ENCODE data around the gene CACNA1C.
A peak's percentile ranks its signal among the peaks of the same experiment; 100 is the strongest.

Gene CACNA1C

DNA sequence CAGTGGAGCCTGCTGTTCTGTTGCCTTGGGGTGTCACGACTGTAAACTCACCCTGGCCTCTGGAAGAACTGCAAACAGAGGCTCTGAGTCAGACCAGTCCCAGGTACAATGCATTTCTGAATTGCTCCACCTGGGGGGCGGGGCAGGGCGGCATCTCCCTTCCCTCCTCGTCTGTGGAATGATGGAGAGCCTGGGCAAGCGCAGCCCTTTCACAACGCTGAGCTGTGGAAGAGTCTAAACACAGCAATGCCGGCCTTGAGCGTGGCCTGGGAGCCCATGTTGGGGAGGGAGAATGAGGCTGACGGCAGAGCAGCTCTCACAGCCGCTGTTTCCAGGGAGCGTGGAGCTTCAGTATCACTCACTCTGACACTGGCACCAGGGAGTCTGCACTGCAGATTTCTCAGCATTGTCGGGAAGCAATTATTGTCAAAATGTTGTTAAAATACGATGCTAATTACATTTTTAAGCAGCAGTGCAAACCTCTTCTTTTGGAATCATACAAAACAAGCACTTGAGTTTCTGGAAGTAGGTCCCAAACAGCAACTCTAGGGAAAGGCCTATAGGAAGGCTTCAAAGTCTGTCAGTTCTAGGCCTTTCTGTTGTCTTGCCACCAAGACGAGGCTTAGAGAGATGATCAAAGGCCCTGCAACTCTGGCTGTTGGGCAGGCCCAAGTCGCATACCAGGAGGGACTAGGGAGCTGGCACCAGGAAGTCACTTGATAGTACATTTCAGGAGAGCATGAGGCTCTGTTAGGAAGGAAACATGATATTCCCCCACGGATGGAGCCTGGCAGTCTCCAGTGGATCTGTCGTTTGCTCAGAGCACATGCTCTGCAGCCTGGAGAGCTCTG lies 498.0 kb downstream of the CACNA1C start:
- TF ChIP-seq, protein P1, sequence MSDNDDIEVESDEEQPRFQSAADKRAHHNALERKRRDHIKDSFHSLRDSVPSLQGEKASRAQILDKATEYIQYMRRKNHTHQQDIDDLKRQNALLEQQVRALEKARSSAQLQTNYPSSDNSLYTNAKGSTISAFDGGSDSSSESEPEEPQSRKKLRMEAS (IDR thresholded peaks at IDR 0.05; ENCODE audit: low read depth, low read length), result no peak
- TF ChIP-seq, protein P2, sequence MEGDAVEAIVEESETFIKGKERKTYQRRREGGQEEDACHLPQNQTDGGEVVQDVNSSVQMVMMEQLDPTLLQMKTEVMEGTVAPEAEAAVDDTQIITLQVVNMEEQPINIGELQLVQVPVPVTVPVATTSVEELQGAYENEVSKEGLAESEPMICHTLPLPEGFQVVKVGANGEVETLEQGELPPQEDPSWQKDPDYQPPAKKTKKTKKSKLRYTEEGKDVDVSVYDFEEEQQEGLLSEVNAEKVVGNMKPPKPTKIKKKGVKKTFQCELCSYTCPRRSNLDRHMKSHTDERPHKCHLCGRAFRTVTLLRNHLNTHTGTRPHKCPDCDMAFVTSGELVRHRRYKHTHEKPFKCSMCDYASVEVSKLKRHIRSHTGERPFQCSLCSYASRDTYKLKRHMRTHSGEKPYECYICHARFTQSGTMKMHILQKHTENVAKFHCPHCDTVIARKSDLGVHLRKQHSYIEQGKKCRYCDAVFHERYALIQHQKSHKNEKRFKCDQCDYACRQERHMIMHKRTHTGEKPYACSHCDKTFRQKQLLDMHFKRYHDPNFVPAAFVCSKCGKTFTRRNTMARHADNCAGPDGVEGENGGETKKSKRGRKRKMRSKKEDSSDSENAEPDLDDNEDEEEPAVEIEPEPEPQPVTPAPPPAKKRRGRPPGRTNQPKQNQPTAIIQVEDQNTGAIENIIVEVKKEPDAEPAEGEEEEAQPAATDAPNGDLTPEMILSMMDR (IDR thresholded peaks at IDR 0.05; ENCODE audit: low read depth, low read length), result no peak
- TF ChIP-seq POLR2A (IDR thresholded peaks at IDR 0.05; ENCODE audit: extremely low read depth, insufficient read length), result no peak
- no peak for TF ChIP-seq MYC (IDR thresholded peaks at IDR 0.05; ENCODE audit: low read depth, low read length)
- no peak overlapping the region for H3K4me3 ChIP-seq (ENCODE audit: low read depth, low read length)
- no peak for DNase-seq (ENCODE audit: low read depth)

DNA sequence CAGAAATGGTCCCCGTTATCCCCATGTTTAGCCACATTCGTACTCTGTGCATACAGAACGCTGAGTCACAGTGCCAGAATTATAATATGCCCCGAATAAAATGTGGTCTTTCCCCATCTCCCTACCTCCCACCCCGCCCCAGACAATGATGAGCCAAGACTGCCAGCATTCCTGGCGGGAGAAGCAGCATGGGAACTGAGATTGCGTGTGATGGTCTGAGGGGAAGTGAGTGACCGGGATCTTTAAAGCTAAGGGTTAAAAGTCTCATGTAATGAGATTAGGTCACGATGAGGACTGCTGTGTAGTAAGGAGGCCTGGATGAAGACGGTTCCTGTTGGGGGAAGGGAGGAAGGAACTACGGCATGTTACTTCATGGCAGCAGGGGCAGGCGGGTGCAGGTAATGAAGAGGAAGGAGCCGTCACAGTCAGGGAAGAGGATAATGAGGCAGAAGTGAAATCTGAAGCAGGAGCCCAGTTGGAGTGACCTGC lies 498.7 kb downstream of the CACNA1C start:
- peak; percentile 11 for DNase-seq (ENCODE audit: low read depth)
- TF ChIP-seq, protein P2 (IDR thresholded peaks at IDR 0.05; ENCODE audit: low read depth, low read length), result no peak
- TF ChIP-seq, protein P1 (IDR thresholded peaks at IDR 0.05; ENCODE audit: low read depth, low read length), result no peak
- TF ChIP-seq POLR2A (IDR thresholded peaks at IDR 0.05; ENCODE audit: extremely low read depth, insufficient read length), result no peak
- TF ChIP-seq MYC (IDR thresholded peaks at IDR 0.05; ENCODE audit: low read depth, low read length), result no peak
- no peak overlapping the region for H3K4me3 ChIP-seq (ENCODE audit: low read depth, low read length)

- TF ChIP-seq POLR2A (IDR thresholded peaks at IDR 0.05; ENCODE audit: extremely low read depth, insufficient read length), result no peak
- TF ChIP-seq, protein P1 (IDR thresholded peaks at IDR 0.05; ENCODE audit: low read depth, low read length), result no peak
- no peak for TF ChIP-seq MYC (IDR thresholded peaks at IDR 0.05; ENCODE audit: low read depth, low read length)
- TF ChIP-seq, protein P2 (IDR thresholded peaks at IDR 0.05; ENCODE audit: low read depth, low read length), result no peak
- no peak overlapping the region for H3K4me3 ChIP-seq (ENCODE audit: low read depth, low read length)
- DNase-seq (ENCODE audit: low read depth), result no peak
These were observed 499.4 kb downstream of the CACNA1C start for GRCh38 chr12:2552000-2552756.

DNA sequence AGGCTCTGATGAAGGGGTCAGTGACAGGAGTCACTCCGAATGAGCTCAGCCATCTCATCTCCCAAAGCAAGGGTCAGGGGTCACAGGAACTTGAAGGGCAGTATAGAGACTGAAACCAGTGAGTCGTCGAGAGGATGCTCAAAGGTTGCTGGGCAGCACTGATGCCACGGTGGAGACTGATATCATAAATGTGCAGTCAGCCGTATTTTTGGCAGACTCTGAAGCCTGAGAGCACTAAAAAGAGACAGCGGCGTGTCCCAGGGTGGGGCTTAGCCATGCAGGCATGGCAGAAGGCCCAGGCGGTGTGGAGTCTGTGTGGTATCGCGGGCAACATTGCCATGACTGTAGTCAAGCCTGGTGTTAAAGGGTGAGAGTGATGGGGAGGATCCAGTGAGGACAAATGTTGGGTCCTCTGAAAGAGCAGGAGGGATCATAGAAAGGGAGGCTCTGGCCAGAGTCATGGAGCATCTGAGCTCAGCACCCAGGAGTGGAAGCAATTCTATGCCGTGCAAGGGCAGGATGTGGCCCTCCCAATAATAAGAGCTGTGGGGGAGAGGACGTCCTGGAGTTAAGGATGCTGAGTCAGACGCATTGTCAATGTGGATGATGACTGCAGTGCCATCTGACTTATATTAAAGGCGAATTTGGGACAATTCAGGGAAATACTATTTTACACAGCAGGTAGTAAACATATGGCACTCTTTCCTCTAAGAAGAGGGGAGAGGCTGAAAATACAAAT lies 500.8 kb downstream of the CACNA1C start:
- DNase-seq (ENCODE audit: low read depth), result peak; percentile 24
- TF ChIP-seq MYC (IDR thresholded peaks at IDR 0.05; ENCODE audit: low read depth, low read length), result no peak
- TF ChIP-seq, protein P1 (IDR thresholded peaks at IDR 0.05; ENCODE audit: low read depth, low read length), result no peak
- TF ChIP-seq, protein P2 (IDR thresholded peaks at IDR 0.05; ENCODE audit: low read depth, low read length), result no peak
- no peak for TF ChIP-seq POLR2A (IDR thresholded peaks at IDR 0.05; ENCODE audit: extremely low read depth, insufficient read length)
- H3K4me3 ChIP-seq (ENCODE audit: low read depth, low read length), result no peak overlapping the region

- DNase-seq (ENCODE audit: low read depth), result no peak
- TF ChIP-seq MYC (IDR thresholded peaks at IDR 0.05; ENCODE audit: low read depth, low read length) (no peak), POLR2A (IDR thresholded peaks at IDR 0.05; ENCODE audit: extremely low read depth, insufficient read length) (no peak)
- TF ChIP-seq, protein P2 (IDR thresholded peaks at IDR 0.05; ENCODE audit: low read depth, low read length), result no peak
- TF ChIP-seq, protein P1 (IDR thresholded peaks at IDR 0.05; ENCODE audit: low read depth, low read length), result no peak
These were observed 502.8 kb downstream of the CACNA1C start for GRCh38 chr12:2555487-2556082.

More at GRCh38 chr12:2555487-2556082, 502.8 kb downstream of the CACNA1C start:
- H3K4me3 ChIP-seq (ENCODE audit: low read depth, low read length), result no peak overlapping the region
